Skin epidermis (tissue), 12 donors: ENCODE measurements around the gene MRPS21.

ENCODE experiments used
- H3K27ac ChIP-seq, 21 experiments: fragments of 200-600 bp; sonication (generic) in 11 of 21; one replicate each; pipeline ENCODE4 v1.5.0; 2020; ENCODE audit warnings: mild to moderate bottlenecking in 3 of 21, inconsistent platforms in 2 of 21, moderate library complexity in 2 of 21
- H3K4me3 ChIP-seq, 7 experiments: fragments of 200-600 bp; sonication (generic) in 2 of 7; one replicate each; pipeline ENCODE4 v1.5.0; 2020; ENCODE audit warnings: inconsistent platforms in 2 of 7, mild to moderate bottlenecking in 2 of 7, moderate library complexity in 1 of 7

Gene MRPS21

DNA sequence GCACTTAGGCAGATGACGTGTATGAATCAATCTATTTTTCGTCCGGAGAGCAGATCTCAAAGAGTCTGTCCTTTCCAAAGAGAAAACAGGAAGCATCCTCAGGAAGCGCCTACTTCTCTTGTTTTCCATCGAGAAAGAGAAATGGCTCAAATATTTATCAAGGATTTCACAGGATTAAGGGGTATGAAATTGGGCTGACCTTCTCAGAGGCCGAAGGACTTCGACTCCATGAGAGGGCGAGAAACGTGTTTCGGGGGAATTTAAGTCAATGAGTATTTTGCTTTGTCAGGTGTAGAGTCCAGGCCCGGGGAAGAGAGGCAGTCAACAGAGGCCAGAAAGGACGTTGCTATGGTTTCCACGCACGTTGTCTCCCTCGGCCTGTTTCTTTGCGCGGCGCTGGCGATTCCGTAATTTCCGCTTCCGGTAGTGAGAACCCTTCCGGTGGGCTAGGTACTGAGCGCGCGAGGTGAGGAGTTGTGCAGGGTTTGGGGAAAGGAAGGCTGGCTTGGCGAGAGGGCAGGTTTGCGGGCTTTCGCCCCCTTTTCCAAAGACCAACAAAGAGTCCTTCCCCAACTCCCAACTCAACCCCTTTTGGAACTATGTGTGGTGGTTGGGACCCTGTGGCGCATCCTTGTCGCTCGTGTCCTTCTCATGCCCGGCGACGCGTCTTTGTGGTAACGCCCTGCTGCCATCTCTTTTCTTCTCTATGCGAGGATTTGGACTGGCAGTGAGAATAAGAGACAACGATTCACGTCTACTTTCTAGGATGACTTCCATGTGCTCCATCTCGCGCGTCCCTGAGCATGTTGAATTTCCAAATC is at the start of gene MRPS21:
Gene MRPS21, plus strand, starts transcription at position 429 of the 821 bp plus-strand sequence. CDS start 506 bp downstream, outside the sequence.
- Histone ChIP-seq H3K4me3 (peak within 1 kb of the TSS; percentile 59 to 89 (median 69)), H3K27ac (peak within 1 kb of the TSS in 20 of 21 experiments; percentile 26 to 82 (median 72))

DNA sequence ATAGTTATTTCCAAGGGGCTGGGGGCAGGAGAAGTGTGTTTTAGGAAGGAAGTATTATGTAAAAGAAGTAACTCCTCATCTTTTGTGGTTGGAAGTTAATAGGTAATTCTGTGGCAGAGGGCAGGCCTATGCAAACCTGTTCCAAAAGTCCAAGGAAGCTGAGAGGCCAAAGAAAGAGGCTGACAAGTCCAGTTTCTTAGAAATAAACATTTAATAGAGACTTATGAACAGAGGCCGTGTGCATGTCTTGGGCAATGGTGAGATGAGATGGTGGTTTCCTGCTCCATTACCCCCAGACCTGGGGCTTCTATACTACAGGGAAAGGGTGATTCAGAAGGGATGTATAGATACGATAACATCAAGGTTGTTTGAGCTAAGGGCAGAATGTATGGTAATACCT is 43.7 kb upstream of the MRPS21 start:
- no peak overlapping the region for H3K4me3 ChIP-seq
- H3K27ac ChIP-seq, result no peak overlapping the region

GRCh38 chr1:150256198-150256553 is 37.5 kb upstream of the MRPS21 start:
- Histone ChIP-seq H3K4me3 (no peak overlapping the region), H3K27ac (peak overlapping the region in 6 of 21 experiments; percentile 3 to 45 (median 13))

GRCh38 chr1:150256554-150257341 is 36.9 kb upstream of the MRPS21 start:
- no peak overlapping the region for H3K4me3 ChIP-seq
- H3K27ac ChIP-seq, result peak overlapping the region in 3 of 21 experiments; percentile 12 to 30 (median 14)

DNA sequence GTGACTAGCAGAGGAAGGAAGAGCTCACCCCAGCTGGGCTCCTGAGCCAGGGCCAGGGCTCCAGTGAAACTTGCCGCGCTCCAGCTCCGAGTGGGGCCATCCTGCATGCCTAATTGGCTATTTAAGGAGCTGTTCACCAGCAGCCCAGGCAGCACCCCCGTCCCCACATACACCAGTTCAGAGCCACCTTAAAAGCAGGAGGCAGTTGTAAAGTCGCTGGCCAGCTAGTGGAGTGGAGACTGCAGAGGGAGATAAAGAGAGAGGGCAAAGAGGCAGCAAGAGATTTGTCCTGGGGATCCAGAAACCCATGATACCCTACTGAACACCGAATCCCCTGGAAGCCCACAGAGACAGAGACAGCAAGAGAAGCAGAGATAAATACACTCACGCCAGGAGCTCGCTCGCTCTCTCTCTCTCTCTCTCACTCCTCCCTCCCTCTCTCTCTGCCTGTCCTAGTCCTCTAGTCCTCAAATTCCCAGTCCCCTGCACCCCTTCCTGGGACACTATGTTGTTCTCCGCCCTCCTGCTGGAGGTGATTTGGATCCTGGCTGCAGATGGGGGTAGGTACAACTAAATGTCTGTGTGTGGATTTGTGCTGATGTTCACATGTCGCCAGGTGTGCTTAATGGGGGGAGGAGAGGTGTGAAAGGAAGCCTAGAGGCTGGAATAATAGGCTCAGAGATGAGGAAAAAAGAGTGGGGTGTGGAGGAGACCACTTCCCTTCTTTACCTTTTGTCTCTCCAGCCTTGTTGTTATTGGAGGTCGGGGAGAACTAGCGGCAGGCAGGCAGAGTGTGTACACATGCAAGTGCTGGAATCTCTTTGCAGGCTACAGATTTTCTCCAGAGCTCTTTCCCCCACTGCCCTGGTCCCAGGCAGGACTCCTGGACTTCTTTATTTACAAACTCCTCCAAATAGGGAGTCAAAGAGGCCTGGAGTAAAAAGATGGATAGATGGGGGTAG is 35.8 kb upstream of the MRPS21 start, which contains the start of gene CA14:
Gene CA14, plus strand, starts transcription at position 151 of the 962 bp plus-strand sequence. Its CDS starts 355 bp downstream, at position 506.
- Histone ChIP-seq H3K4me3 (no peak within 1 kb of the TSS), H3K27ac (peak within 1 kb of the TSS in 1 of 21 experiments; percentile 30)

GRCh38 chr1:150259217-150259616 is 34.4 kb upstream of the MRPS21 start:
- H3K4me3 ChIP-seq, result no peak overlapping the region
- peak overlapping the region in 3 of 21 experiments; percentile 8 to 45 (median 22) for H3K27ac ChIP-seq

DNA sequence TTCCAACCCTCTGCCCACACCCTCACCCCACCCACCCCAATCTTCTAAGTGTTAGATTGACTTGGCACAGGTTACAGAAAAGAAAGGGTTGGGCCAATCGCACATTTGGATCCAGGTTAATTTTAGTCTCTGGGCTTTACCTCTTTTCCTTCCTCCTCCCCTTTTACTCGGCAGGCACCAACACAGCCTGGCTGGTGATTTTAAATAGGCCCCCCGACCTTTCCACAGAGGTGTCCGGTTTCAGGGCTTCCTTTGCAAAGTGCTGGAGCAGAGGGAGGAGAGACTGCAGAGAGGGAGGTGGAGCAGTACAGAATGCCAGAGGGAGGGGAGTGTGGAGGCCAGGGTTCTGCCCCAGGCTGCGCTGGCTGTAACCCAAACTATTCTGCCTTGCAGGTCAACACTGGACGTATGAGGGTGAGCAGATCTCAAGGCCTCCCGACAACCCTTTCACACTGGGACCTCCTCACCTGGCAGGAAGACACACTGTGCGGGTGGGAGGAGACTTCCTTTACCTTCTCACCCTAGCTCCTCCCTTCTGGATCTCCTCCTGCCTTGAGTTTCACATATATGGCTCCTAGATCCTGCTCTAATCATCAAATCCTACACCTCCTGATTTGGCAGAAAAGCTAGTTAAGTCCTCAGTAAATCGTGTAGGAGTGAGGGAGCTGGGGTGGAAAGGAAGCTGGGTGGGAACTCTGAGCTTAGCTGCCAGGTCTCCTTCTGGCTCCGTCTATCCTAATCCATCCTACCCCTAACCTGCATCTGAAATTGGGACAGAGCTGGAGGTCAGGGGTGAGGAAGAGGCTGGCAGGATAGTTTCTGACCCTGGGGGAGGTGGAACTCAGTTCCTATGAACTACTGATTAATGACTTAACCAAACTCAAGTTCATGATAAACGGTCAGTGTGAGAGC is 33.6 kb upstream of the MRPS21 start:
- H3K4me3 ChIP-seq, result peak overlapping the region in 1 of 7 experiments; percentile 7
- H3K27ac ChIP-seq, result peak overlapping the region in 4 of 21 experiments; percentile 5 to 50 (median 34)

DNA sequence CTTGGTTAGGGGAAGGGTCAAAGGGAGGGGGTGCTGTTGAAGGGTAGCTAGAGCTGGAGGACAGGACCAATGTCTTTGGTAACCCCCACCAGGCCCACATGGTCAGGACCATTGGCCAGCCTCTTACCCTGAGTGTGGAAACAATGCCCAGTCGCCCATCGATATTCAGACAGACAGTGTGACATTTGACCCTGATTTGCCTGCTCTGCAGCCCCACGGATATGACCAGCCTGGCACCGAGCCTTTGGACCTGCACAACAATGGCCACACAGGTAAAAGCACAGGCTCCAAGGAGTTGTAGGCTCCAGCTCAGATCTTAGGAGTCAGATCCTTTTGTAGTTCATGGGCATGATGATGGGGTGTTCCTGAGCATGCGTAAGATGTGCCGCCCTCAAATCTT is 32.3 kb upstream of the MRPS21 start:
- Histone ChIP-seq H3K4me3 (no peak overlapping the region), H3K27ac (no peak overlapping the region)

- H3K4me3 ChIP-seq, result no peak overlapping the region
- peak overlapping the region in 1 of 21 experiments; percentile 11 for H3K27ac ChIP-seq
These were observed 31.0 kb upstream of the MRPS21 start for GRCh38 chr1:150262388-150263320.

DNA sequence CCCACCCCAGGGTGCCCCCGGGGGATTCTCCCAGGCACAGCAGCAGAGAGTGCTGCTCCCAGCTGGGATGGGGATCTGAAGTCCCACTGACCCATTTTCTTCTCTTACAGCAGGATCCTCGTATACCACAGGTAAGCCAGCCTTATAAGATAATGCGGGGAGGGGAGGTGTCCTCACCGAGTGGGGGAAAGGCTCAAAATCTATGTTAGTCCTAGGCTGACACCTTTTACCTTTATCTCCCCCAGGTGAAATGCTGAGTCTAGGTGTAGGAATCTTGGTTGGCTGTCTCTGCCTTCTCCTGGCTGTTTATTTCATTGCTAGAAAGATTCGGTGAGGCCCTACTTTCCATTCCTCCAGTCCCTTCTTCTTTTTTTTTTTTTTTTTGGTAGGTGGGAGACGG is 30.1 kb upstream of the MRPS21 start:
- Histone ChIP-seq H3K4me3 (no peak overlapping the region), H3K27ac (no peak overlapping the region)

DNA sequence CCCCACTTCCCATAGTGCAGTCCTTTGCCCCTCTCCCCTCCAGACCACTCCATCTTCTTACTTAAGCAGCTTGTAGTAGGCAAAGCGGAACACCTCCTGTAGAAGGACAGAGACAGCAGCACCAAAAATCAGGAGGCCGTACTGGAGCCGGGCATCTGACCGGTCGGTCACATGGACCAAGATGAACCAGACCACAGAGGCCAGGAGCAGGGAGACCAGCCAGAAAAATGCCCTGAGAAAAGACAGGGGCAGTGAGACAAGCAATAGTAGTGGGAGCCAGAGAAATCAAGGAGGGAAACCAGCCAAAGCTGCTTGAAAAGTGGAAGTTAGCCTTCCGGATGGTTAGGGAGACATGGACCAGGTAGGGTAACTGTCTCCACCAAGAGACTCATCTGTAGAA is 25.8 kb upstream of the MRPS21 start:
- peak overlapping the region in 20 of 21 experiments; percentile 92 to 99 (median 97) for H3K27ac ChIP-seq
- peak overlapping the region; percentile 77 to 99 (median 93) for H3K4me3 ChIP-seq

DNA sequence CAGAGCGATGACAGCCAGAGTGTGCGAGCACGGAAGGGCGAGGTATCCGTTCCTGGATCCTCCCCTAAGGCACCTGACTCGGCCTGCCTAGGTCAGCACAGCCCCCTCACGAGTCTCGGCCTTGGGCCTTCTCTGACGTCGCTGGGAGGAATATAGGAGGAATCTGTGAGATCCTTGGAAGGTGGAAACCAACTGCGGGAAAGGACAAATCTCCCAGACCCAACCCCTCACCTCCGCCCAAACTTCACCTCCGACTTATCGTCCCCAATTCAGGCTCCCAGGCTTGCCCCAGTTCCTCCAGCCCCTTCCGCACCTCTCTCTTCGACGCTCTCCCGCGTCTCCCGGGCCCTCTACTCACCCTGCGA is 25.3 kb upstream of the MRPS21 start:
- Histone ChIP-seq H3K4me3 (peak overlapping the region; percentile 77 to 99 (median 93)), H3K27ac (peak overlapping the region; percentile 92 to 99 (median 97))

DNA sequence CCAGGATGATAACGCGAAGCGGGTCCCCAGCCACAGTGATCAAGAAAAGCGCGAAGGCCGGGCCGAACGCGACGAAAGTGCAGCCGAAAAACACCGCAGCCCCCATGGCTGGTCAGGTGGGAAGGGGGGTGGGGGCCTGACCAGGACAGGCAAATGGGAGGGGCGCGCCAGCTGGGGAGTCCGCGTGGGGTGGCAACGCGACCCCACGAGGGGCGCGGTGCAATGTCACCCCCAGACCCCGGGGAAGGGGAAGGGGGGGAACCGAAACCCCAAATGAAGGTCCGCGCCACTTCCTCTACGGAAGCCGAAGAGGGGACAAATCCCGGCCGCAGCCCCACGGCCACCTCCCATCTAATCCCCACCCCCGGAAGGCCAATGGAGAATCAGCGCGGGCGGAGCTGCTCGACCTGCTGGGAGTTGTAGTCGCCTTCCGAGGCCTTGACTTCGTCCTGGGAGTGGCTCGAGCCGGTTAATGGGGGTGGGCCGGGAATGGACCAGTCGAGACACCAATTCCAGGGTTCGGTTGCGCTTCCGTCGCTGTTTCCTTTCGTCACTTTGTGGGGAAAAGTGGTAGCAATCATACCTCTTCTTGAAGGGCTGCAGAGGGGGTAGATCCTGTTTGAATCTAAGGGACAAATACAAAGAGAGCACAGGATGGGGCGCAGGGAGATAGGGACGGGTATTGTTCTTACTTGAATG is 24.8 kb upstream of the MRPS21 start, which contains the start of gene APH1A:
Gene APH1A, minus strand, starts transcription at position 312 of the 699 bp plus-strand sequence. Its CDS starts 206 bp downstream, at position 106.
- Histone ChIP-seq H3K4me3 (peak within 1 kb of the TSS; percentile 77 to 99 (median 93)), H3K27ac (peak within 1 kb of the TSS; percentile 92 to 99 (median 97))

DNA sequence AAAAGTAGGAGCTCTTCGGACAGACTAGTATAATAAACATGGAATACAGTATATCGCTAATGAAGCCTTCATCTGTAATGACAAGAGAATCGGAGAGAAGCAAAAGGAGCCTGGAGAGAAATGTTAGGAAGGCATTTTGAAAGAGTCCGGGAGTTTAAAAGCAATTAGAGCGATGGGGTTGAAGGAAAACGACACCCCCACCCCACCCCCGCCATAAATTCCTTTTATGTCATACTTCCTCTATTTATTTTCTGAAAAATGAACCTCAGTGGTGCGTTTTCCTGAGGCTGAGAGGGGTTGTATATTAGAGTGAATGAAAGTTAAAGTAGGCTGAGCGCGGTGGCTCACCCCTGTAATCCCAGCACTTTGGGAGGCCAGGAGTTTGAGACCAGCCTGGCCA is 24.2 kb upstream of the MRPS21 start:
- peak overlapping the region; percentile 77 to 99 (median 93) for H3K4me3 ChIP-seq
- peak overlapping the region in 20 of 21 experiments; percentile 67 to 99 (median 97) for H3K27ac ChIP-seq

DNA sequence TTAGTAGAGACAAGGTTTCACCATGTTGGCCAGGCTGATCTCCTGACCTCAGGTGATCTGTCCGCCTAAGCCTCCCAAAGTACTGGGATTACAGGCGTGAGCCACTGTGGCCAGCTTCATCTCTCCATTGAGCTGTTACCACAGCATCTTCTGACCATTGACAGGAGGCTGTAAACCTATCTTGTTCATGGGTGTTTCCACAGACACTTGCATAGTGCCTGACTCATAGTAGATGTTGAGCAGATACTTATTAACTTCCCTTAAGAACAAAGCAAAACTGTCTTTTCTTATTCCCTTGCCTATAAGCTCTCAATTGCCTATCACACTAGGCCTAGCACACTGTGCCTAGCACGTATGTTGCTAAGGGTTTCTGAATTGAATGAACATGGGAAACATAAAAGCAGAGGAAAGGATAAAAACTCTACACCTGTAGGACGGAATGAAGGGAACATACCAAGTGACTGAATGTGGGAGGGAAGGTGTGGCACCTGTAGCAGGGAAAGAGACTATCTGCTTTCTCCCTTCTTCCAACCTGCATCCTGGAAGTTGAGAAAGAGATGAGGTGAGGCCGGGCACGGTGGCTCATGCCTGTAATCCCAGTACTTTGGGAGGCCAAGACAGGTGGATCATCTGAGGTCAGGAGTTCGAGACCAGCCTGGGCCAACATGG is 22.2 kb upstream of the MRPS21 start:
- no peak overlapping the region for H3K4me3 ChIP-seq
- peak overlapping the region in 4 of 21 experiments; percentile 23 to 72 (median 48) for H3K27ac ChIP-seq

DNA sequence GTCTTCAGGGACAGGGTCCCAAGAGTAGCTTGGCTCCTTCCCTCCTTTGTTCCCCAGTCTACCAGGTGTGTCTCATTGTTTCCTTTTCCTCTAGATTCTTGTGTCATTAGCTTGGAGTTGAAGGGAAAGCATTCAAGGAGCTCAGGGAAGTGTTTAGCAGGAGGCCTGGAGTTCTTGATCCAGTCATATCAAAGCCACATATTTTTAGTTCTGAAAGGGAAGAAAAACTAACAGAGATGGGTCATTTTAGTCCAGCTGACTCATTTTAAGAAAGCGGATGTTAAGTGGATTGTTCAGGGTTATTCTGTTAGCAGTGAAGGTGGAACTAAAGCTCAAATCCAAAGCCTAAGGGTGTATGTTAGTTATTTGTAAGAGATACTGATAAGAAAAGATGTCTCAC is 20.4 kb upstream of the MRPS21 start:
- Histone ChIP-seq H3K4me3 (no peak overlapping the region), H3K27ac (peak overlapping the region in 10 of 21 experiments; percentile 18 to 72 (median 52))
